Measurements from ENCODE around the gene KANSL2.
A peak's percentile ranks its signal among the peaks of the same experiment; 100 is the strongest.
"Not testable (repeated sequence)": the region's sequence is repeated elsewhere in the genome, so short reads cannot be mapped to it uniquely, and the experiment has no call there.

The KANSL2 gene

GRCh38 chr12:48694038-48694437 lies 12.0 kb upstream of the KANSL2 start:
- in situ Hi-C loops (cut with HindIII; ENCODE audit: low pct_unique_long_range_greater_than_20kb, low sequenced_read_pairs) = no loop called here
- no peak for DNase-seq (ENCODE audit: low read depth in 1 of 2, low spot score in 1 of 2)
- no peak for TF ChIP-seq JUND (IDR thresholded peaks at IDR 0.05; ENCODE audit: low read depth)

- no peak for DNase-seq (ENCODE audit: low read depth in 1 of 2, low spot score in 1 of 2)
- TF ChIP-seq JUND (IDR thresholded peaks at IDR 0.05; ENCODE audit: low read depth) = no peak
- in situ Hi-C loops (cut with HindIII; ENCODE audit: low pct_unique_long_range_greater_than_20kb, low sequenced_read_pairs) = no loop called here
Measured at GRCh38 chr12:48693572-48693971, 11.5 kb upstream of the KANSL2 start.

GRCh38 chr12:48691826-48692487 lies 9.9 kb upstream of the KANSL2 start:
- in situ Hi-C loops (cut with HindIII; ENCODE audit: low pct_unique_long_range_greater_than_20kb, low sequenced_read_pairs) = no loop called here
- no peak for DNase-seq (ENCODE audit: low read depth in 1 of 2, low spot score in 1 of 2)
- no peak for TF ChIP-seq JUND (IDR thresholded peaks at IDR 0.05; ENCODE audit: low read depth)

- in situ Hi-C loops (cut with HindIII; ENCODE audit: low pct_unique_long_range_greater_than_20kb, low sequenced_read_pairs) = no loop called here
- no peak for TF ChIP-seq JUND (IDR thresholded peaks at IDR 0.05; ENCODE audit: low read depth)
- DNase-seq (ENCODE audit: low read depth in 1 of 2, low spot score in 1 of 2) = no peak
Measured at GRCh38 chr12:48690990-48691389, 9.0 kb upstream of the KANSL2 start.

GRCh38 chr12:48690436-48690835 lies 8.4 kb upstream of the KANSL2 start:
- TF ChIP-seq JUND (IDR thresholded peaks at IDR 0.05; ENCODE audit: low read depth) = no peak
- DNase-seq (ENCODE audit: low read depth in 1 of 2, low spot score in 1 of 2) = no peak
- in situ Hi-C loops (cut with HindIII; ENCODE audit: low pct_unique_long_range_greater_than_20kb, low sequenced_read_pairs) = no loop called here

GRCh38 chr12:48688836-48689235 lies 6.8 kb upstream of the KANSL2 start:
- in situ Hi-C loops (cut with HindIII; ENCODE audit: low pct_unique_long_range_greater_than_20kb, low sequenced_read_pairs) = no loop called here
- DNase-seq (ENCODE audit: low read depth in 1 of 2, low spot score in 1 of 2) = no peak
- TF ChIP-seq JUND (IDR thresholded peaks at IDR 0.05; ENCODE audit: low read depth) = no peak

GRCh38 chr12:48687592-48687991 lies 5.6 kb upstream of the KANSL2 start:
- no peak for TF ChIP-seq JUND (IDR thresholded peaks at IDR 0.05; ENCODE audit: low read depth)
- in situ Hi-C loops (cut with HindIII; ENCODE audit: low pct_unique_long_range_greater_than_20kb, low sequenced_read_pairs) = no loop called here

GRCh38 chr12:48686615-48687334 lies 4.7 kb upstream of the KANSL2 start:
- DNase-seq (ENCODE audit: low read depth in 1 of 2, low spot score in 1 of 2) = no peak
- in situ Hi-C loops (cut with HindIII; ENCODE audit: low pct_unique_long_range_greater_than_20kb, low sequenced_read_pairs) = no loop called here
- TF ChIP-seq JUND (IDR thresholded peaks at IDR 0.05; ENCODE audit: low read depth) = no peak

More at GRCh38 chr12:48687592-48687991, 5.6 kb upstream of the KANSL2 start:
- no peak for DNase-seq (ENCODE audit: low read depth in 1 of 2, low spot score in 1 of 2)

- TF ChIP-seq JUND (IDR thresholded peaks at IDR 0.05; ENCODE audit: low read depth) = no peak
- in situ Hi-C loops (cut with HindIII; ENCODE audit: low pct_unique_long_range_greater_than_20kb, low sequenced_read_pairs) = no loop called here
- DNase-seq (ENCODE audit: low read depth in 1 of 2, low spot score in 1 of 2) = peak in 1 of 2 experiments; percentile 60
Measured at GRCh38 chr12:48686037-48686595, 4.1 kb upstream of the KANSL2 start.

- no peak for TF ChIP-seq JUND (IDR thresholded peaks at IDR 0.05; ENCODE audit: low read depth)
- no peak for DNase-seq (ENCODE audit: low read depth in 1 of 2, low spot score in 1 of 2)
- in situ Hi-C loops (cut with HindIII; ENCODE audit: low pct_unique_long_range_greater_than_20kb, low sequenced_read_pairs) = no loop called here
Measured at GRCh38 chr12:48683534-48683933, 1.5 kb upstream of the KANSL2 start.

GRCh38 chr12:48682927-48683326 lies 889 bp upstream of the KANSL2 start:
- in situ Hi-C loops (cut with HindIII; ENCODE audit: low pct_unique_long_range_greater_than_20kb, low sequenced_read_pairs) = no loop called here
- TF ChIP-seq JUND (IDR thresholded peaks at IDR 0.05; ENCODE audit: low read depth) = no peak
- DNase-seq (ENCODE audit: low read depth in 1 of 2, low spot score in 1 of 2) = no peak

GRCh38 chr12:48682533-48682905 lies 481 bp upstream of the KANSL2 start:
- in situ Hi-C loops (cut with HindIII; ENCODE audit: low pct_unique_long_range_greater_than_20kb, low sequenced_read_pairs); DNase-seq (ENCODE audit: low read depth in 1 of 2, low spot score in 1 of 2): not testable (repeated sequence)

- no peak for TF ChIP-seq JUND (IDR thresholded peaks at IDR 0.05; ENCODE audit: low read depth)
- in situ Hi-C loops (cut with HindIII; ENCODE audit: low pct_unique_long_range_greater_than_20kb, low sequenced_read_pairs) = no loop called here
- no peak for DNase-seq (ENCODE audit: low read depth in 1 of 2, low spot score in 1 of 2)
Measured at GRCh38 chr12:48681399-48681709, 684 bp downstream of the KANSL2 start.
